HCT116 (cell line): Measurements from ENCODE around the gene HSPA12A. TPM values are rescaled to one million over a fixed set of nuclear protein-coding genes. Genes with fewer than 3 reads are reported as not detected.

ENCODE experiments used
- ATAC-seq: fragments of 200-7000 bp; cut with Tn5 transposase; 2 replicates; pipeline ENCODE4 v1.9.1; 2020; ENCODE audit warnings: mild to moderate bottlenecking, moderate library complexity
- BruUV-seq: library from RNA; stranded (reverse); fragments of 400-500 nt; replicated peaks from 2 replicates; lab custom pipeline; 2021; lab: Mats Ljungman, UMichigan
- CTCF ChIA-PET: fragments of 300-600 bp; sonication (Branson Sonifier 250); formaldehyde crosslinking; loops from one replicate; lab custom pipeline; 2021; ENCODE audit warnings: antibody characterized with exemption; lab: Charles Lee
- POLR2A ChIA-PET: fragments of 300-600, 350-600 bp; sonication (Branson Sonifier 250); formaldehyde crosslinking; loops from one replicate; lab custom pipeline; 2021; ENCODE audit warnings: antibody characterized with exemption; lab: Charles Lee
- RAD21 ChIA-PET, 2 experiments: fragments of 300-600 bp; sonication (Branson Sonifier 250); formaldehyde crosslinking; loops; one replicate each; lab custom pipeline; 2023; ENCODE audit warnings: low total read pairs in 2 of 2; ENCODE audit not compliant: uncharacterized antibody in 2 of 2, unreplicated experiment in 2 of 2, low non-redundant PET in 1 of 2; lab: Charles Lee
- DNase-seq: peaks from one replicate; pipeline ENCODE4 v3.0.0-alpha.2; 2010; ENCODE audit warnings: low read depth, low spot score
- H2AFZ ChIP-seq: fragments of 200-600 bp; shearing (Covaris generic), sonication (generic); 2 replicates; pipeline ENCODE4 v1.6.1; 2017; ENCODE audit warnings: low read depth, mixed run types, mixed read lengths, antibody characterized with exemption, low read length; ENCODE audit not compliant: poor library complexity, severe bottlenecking
- H3K27ac ChIP-seq: 2 replicates; pipeline ENCODE4 v1.5.1; 2012; ENCODE audit warnings: low read depth, low read length
- H3K27me3 ChIP-seq: fragments of 200-600 bp; sonication (generic); 2 replicates; pipeline ENCODE4 v1.6.1; 2016; ENCODE audit warnings: mixed run types, low read length, mixed read lengths; ENCODE audit not compliant: insufficient read depth
- H3K36me3 ChIP-seq, 2 experiments: fragments of 200-500 bp in 1 of 2; fragments of 200-600 bp in 1 of 2; sonication (Bioruptor generic) in 1 of 2; sonication (generic) in 1 of 2; 2 replicates each; pipeline versions ENCODE4 v1.5.1 to v1.6.1; 2014 to 2016; ENCODE audit warnings: low read length in 2 of 2, inconsistent platforms in 1 of 2, mixed read lengths in 1 of 2, mixed run types in 1 of 2; ENCODE audit not compliant: insufficient read depth in 2 of 2, control insufficient read depth in 1 of 2
- H3K4me1 ChIP-seq, 2 experiments: fragments of 200-600 bp in 1 of 2; sonication (generic) in 1 of 2; 2 replicates each; pipeline versions ENCODE4 v1.5.1 to v1.6.1; 2012 to 2017; ENCODE audit warnings: low read length in 2 of 2, inconsistent platforms in 1 of 2, mild to moderate bottlenecking in 1 of 2, mixed read lengths in 1 of 2, mixed run types in 1 of 2, moderate library complexity in 1 of 2; ENCODE audit not compliant: insufficient read depth in 2 of 2, control insufficient read depth in 1 of 2
- H3K4me2 ChIP-seq: fragments of 200-600 bp; sonication (generic); 2 replicates; pipeline ENCODE4 v1.6.1; 2017; ENCODE audit warnings: mixed run types, low read length, mixed read lengths
- H3K4me3 ChIP-seq, 2 experiments: fragments of 200-600 bp in 1 of 2; sonication (generic) in 1 of 2; replicated peaks in 1 of 2; 2 replicates each; pipeline ENCODE4 v1.5.1; 2011 to 2016; ENCODE audit warnings: low read length in 2 of 2, control low read depth in 1 of 2, low read depth in 1 of 2, mild to moderate bottlenecking in 1 of 2, mixed read lengths in 1 of 2, mixed run types in 1 of 2
- H3K79me2 ChIP-seq: fragments of 200-600 bp; sonication (generic); 2 replicates; pipeline ENCODE4 v1.6.1; 2017; ENCODE audit warnings: mild to moderate bottlenecking, mixed run types, low read length, moderate library complexity, mixed read lengths; ENCODE audit not compliant: insufficient read depth
- H3K9ac ChIP-seq: fragments of 200-600 bp; sonication (generic); 2 replicates; pipeline ENCODE4 v1.6.1; 2016; ENCODE audit warnings: low read length, mixed read lengths
- H3K9me2 ChIP-seq: fragments of 200-600 bp; sonication (generic), shearing (Covaris generic); 2 replicates; pipeline ENCODE4 v1.6.1; 2017; ENCODE audit warnings: mixed run types, mild to moderate bottlenecking, moderate library complexity; ENCODE audit not compliant: insufficient read depth
- H3K9me3 ChIP-seq, 2 experiments: fragments of 200-500 bp in 1 of 2; fragments of 200-600 bp in 1 of 2; sonication (Bioruptor generic) in 1 of 2; sonication (generic) in 1 of 2; 2 replicates each; pipeline ENCODE4 v1.6.1; 2014 to 2017; ENCODE audit warnings: low read length in 2 of 2, mixed read lengths in 2 of 2, inconsistent platforms in 1 of 2, low read depth in 1 of 2, mild to moderate bottlenecking in 1 of 2, mixed run types in 1 of 2, moderate library complexity in 1 of 2; ENCODE audit not compliant: control insufficient read depth in 1 of 2, insufficient read depth in 1 of 2
- H4K20me1 ChIP-seq: fragments of 200-600 bp; sonication (generic), shearing (Covaris generic); 2 replicates; pipeline ENCODE4 v1.6.1; 2017; ENCODE audit warnings: mixed run types, mild to moderate bottlenecking, moderate library complexity; ENCODE audit not compliant: insufficient read depth
- ATF3 ChIP-seq: IDR thresholded peaks from 2 replicates; pipeline ENCODE4 v1.6.1; 2012
- CEBPB ChIP-seq: IDR thresholded peaks from 2 replicates; pipeline ENCODE4 v1.6.1; 2012; ENCODE audit warnings: low read depth
- CTCF ChIP-seq, 3 experiments: fragments of 200-600 bp in 1 of 3; sonication (generic) in 1 of 3; IDR thresholded peaks in 2 of 3; conservative IDR thresholded peaks in 1 of 3; 2 replicates each; pipeline ENCODE4 v1.5.1; 2012 to 2017; ENCODE audit warnings: low read depth in 2 of 3, low read length in 2 of 3, antibody characterized with exemption in 1 of 3, borderline replicate concordance in 1 of 3, control low read depth in 1 of 3, mild to moderate bottlenecking in 1 of 3, mixed read lengths in 1 of 3, mixed run types in 1 of 3, moderate library complexity in 1 of 3; ENCODE audit not compliant: insufficient read depth in 1 of 3
- EGR1 ChIP-seq: IDR thresholded peaks from 2 replicates; pipeline ENCODE4 v1.6.1; 2012; ENCODE audit warnings: low read depth
- EZH2phosphoT487 ChIP-seq: fragments of 200-600 bp; IDR thresholded peaks from 2 replicates; pipeline ENCODE4 v1.6.1; 2018; ENCODE audit warnings: antibody characterized with exemption, borderline replicate concordance
- POLR2A ChIP-seq: IDR thresholded peaks from 2 replicates; pipeline ENCODE4 v1.7.0; 2011; ENCODE audit warnings: borderline replicate concordance; ENCODE audit not compliant: insufficient read depth, insufficient read length; ENCODE audit errors: extremely low read depth
- POLR2AphosphoS5 ChIP-seq: IDR thresholded peaks from 2 replicates; pipeline ENCODE4 v1.6.1; 2011; ENCODE audit warnings: mild to moderate bottlenecking, low read depth, low read length, moderate library complexity
- RAD21 ChIP-seq: IDR thresholded peaks from 2 replicates; pipeline ENCODE4 v1.6.1; 2012; ENCODE audit warnings: low read depth, mild to moderate bottlenecking
- REST ChIP-seq: IDR thresholded peaks from 2 replicates; pipeline ENCODE4 v1.6.1; 2012; ENCODE audit warnings: low read depth
- SIN3A ChIP-seq: IDR thresholded peaks from 2 replicates; pipeline ENCODE4 v1.6.1; 2012; ENCODE audit warnings: low read depth
- SP1 ChIP-seq: IDR thresholded peaks from 2 replicates; pipeline ENCODE4 v1.6.1; 2012; ENCODE audit warnings: low read depth
- TCF7L2 ChIP-seq: IDR thresholded peaks from 2 replicates; pipeline ENCODE4 v1.7.0; 2011; ENCODE audit warnings: borderline replicate concordance, inconsistent platforms; ENCODE audit not compliant: insufficient read depth, insufficient read length; ENCODE audit errors: extremely low read depth
- YY1 ChIP-seq: IDR thresholded peaks from 2 replicates; pipeline ENCODE4 v1.6.1; 2011; ENCODE audit warnings: low read length, low read depth, moderate library complexity, mild to moderate bottlenecking; ENCODE audit not compliant: insufficient replicate concordance; ENCODE audit errors: extremely low read depth
- ZBTB33 ChIP-seq: IDR thresholded peaks from 2 replicates; pipeline ENCODE4 v1.6.1; 2011; ENCODE audit warnings: mild to moderate bottlenecking, low read length, moderate library complexity; ENCODE audit not compliant: insufficient replicate concordance; ENCODE audit errors: extremely low read depth
- ZFX ChIP-seq: fragments of 450-650 bp; IDR thresholded peaks from 2 replicates; pipeline ENCODE4 v1.6.1; 2017
- intact Hi-C: fragments of 100-400 bp; cut with micrococcal nuclease; formaldehyde crosslinking; loops from 2 replicates; pipeline ENCODE4 v1.10.0; 2022
- total RNA-seq: library from RNA; stranded (reverse); gene quantifications from one replicate; pipeline ENCODE4 v1.2.1, GENCODE V29; 2021; ENCODE audit not compliant: unreplicated experiment

HSPA12A gene
- total RNA-seq, 1 experiment from 2014 or later = 19.8 TPM

- Histone ChIP-seq H3K4me1 (peaks cover 0 to 12% of the 10 kb centered on the region in 2 experiments; a peak in 1 of 4 replicates), H3K27ac (no peak overlapping the region)
- CTCF ChIA-PET = no interaction called here
Measured at GRCh38 chr10:116668018-116668417, 74.3 kb downstream of the HSPA12A start.

More at GRCh38 chr10:116668018-116668417, 74.3 kb downstream of the HSPA12A start:
- POLR2A ChIA-PET = no interaction called here
- no peak for ATAC-seq
- Histone ChIP-seq H3K4me2 (no peak overlapping the region), H3K4me3 (no peak overlapping the region), H3K36me3 (no peaks in the 10 kb centered on the region), H2AFZ (no peak overlapping the region), H3K9ac (no peak overlapping the region), H4K20me1 (no peaks in the 10 kb centered on the region), H3K9me3 (no peaks in the 10 kb centered on the region), H3K9me2 (no peaks in the 10 kb centered on the region), H3K79me2 (no peaks in the 10 kb centered on the region), H3K27me3 (no peaks in the 10 kb centered on the region)
- no TSS peak for BruUV-seq
- no peak for DNase-seq
- TF ChIP-seq ZBTB33 (no peak), EGR1 (no peak), EZH2phosphoT487 (no peak), POLR2AphosphoS5 (no peak), YY1 (no peak), CEBPB (no peak), SIN3A (no peak), RAD21 (no peak), ATF3 (no peak), ZFX (no peak), REST (no peak), TCF7L2 (no peak), CTCF (IDR thresholded peaks at IDR 0.05 in 2 of 3, conservative IDR thresholded peaks at IDR 0.05 in 1 of 3; ENCODE audit: borderline replicate concordance in 1 of 3, insufficient read depth in 1 of 3, low read depth in 2 of 3, low read length in 2 of 3) (no peak), POLR2A (no peak), SP1 (no peak)
- intact Hi-C loops = no loop called here
- RAD21 ChIA-PET = no interaction called here
